ENCODE results near the gene NFIA.
"Not testable (repeated sequence)": the region's sequence is repeated elsewhere in the genome, so short reads cannot be mapped to it uniquely, and the experiment has no call there.

The NFIA gene

GRCh38 chr1:61058483-61059245 is 23.7 kb upstream of the NFIA start:
- no peak for DNase-seq (ENCODE audit: low read depth, low spot score)

GRCh38 chr1:61061601-61062000 is 20.8 kb upstream of the NFIA start:
- not testable (repeated sequence) for DNase-seq (ENCODE audit: low read depth, low spot score)

DNA sequence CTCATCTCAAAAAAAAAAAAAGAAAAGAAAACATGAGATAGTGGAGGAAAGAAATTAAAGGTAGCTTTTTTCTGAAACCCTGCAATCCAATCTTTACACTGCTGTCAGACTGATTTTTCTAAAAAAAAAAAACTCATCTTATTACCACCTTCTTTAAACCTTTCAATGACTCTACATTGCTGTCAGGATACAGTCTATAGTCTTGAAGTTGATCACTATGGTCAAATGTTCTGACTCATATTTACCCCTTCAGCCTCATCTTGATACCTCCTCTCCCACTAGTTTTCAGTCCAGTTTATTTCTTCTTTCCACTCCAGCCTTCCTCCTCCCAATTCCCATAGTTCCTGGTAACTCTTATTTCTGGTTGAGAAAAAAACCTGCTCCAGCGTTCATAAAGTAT is 17.7 kb upstream of the NFIA start:
- no peak for DNase-seq (ENCODE audit: low read depth, low spot score)

DNA sequence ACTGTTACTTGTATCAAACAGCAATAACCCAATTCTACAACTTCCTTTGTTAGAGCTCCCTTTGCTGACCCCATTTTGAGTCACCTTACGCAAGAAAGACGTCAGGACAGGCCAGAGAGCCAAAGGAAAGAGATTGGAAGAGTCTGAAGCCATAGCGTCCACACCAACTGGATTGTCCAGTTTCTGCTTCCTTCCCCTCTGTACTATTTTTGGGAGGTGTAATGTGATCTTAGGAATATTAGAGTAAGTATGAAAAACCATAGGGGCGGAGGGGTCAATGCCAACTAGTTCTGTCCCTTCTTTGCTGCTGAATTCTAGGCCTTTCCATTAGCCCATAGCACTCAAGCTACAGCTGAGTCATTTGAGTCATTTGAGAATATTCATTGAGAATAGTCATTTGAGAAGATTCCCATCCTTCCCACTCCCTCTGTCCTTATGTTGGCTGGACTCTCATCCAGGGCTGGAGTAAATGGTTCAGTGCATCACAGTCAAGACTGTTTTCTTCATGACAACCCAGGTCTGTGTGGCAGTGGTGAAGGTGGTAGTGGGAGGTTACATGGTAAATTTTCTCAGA is 14.8 kb upstream of the NFIA start:
- no peak for DNase-seq (ENCODE audit: low read depth, low spot score)

DNA sequence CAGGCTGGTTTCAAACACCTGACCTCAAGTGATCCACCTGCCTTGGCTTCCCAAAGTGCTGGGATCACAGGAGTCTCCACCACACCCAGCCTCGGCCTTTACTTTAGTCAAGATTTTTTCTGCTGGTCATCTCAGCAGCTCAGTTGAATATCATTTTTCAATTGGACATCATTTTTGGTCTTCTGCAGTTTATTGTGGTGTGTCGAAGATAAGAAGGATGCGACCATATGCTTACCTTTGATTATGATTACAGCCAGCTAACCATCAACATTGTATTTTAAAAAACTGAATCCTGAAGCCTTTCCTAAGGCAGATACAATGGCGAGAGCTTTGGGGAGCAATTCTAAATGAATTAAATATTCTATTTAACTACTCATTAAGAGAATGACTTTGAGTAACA is 12.3 kb upstream of the NFIA start:
- no peak for DNase-seq (ENCODE audit: low read depth, low spot score)

DNA sequence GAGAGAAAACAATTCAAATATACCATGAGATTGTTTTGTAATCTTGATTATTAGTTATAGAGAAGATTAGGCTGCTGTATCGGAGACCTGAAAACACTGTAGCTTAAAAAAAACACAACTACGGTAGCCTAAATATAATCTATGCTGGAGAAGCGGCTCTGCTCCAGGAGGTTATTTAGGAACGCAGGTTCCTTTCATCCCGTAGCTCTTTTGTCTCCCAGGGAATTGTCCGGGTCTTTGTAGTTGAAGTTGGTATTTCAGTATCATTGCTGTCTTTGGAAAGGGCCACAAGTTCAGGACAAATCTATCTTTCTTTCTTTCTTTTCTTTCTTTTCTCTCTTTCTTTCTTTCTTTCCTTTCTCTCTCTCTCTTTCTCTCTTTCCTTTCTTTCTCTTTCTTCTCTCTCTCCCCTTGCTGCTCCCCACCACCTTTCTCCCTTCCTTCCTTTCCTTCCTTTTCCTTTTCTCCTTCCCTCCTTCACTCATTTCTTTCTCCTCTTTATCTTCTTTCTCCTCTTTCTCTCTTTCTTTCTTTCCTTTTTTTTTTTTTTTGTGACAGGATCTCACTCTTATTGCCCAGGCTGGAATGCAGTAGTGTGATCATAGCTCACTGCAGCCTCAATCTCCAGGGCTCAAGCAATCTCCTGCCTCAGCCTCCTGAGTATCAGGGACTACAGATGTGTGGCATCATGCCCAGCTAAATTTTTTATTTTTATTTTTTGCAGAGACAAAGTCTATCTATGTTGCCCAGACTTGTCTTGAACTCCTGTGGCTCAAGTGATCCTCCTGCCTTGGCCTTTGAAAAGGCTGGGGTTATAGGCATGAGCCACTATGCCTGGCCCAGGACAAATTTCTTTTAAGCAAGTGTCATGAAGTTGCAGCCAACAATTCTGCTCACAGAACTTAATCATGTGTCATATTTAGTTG is 10.9 kb upstream of the NFIA start:
- DNase-seq (ENCODE audit: low read depth, low spot score) = no peak

DNA sequence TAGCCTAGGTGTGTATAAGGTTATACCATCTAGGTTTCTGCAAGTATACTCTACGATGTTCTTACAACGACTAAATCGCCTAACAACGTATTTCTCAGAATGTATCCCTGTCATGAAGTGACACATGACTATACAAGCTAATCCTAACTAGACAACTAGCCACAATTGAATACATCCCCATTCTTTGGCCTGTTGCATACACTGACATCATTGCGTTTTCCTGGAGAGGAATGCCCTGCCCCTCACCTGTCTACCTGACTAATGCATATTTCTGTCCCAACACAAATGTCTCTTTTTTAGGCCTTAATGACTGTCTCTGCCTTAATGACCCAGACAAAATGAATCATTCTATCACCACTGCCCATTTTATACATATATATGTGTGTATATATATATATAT is 8.5 kb upstream of the NFIA start:
- DNase-seq (ENCODE audit: low read depth, low spot score) = no peak

- DNase-seq (ENCODE audit: low read depth, low spot score) = not testable (repeated sequence)
These were observed 6.5 kb upstream of the NFIA start for GRCh38 chr1:61075833-61076232.

- peak; percentile 87 for DNase-seq (ENCODE audit: low read depth, low spot score)
These were observed 5.4 kb upstream of the NFIA start for GRCh38 chr1:61076728-61077675.

- DNase-seq (ENCODE audit: low read depth, low spot score) = peak; percentile 99
These were observed 4.5 kb upstream of the NFIA start for GRCh38 chr1:61077676-61078541.

DNA sequence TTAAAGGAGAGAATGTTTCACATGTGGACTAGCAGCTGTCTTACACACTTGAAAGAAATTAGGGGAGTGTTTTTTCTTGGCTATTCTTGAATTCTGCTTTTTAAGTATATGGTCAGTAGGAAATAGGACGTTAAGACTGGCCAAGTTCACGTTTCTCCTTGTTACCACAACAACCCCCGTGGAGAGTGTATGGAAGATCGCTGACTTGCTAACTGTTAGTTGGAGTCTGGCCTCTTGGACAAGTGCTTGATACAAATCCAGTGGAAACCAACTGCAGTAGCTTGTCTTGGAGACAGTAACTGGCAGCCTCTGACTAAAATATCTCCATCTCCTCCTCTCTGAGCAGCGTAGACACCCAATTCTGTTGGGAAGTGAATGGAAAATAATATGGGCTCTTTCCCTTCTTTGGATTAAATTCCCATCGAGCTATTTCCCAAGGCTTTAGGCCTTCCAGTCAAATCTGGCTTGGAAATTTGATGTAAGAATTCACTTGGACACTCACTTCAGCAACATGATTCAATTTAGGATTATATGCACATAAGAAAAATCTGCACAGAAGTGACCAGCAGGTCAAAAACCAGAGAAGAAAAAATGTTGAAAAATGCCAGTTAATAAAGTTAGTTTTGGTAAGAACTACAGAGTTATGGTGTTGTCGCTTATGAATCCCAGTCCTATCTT is 3.6 kb upstream of the NFIA start:
- DNase-seq (ENCODE audit: low read depth, low spot score) = no peak

DNA sequence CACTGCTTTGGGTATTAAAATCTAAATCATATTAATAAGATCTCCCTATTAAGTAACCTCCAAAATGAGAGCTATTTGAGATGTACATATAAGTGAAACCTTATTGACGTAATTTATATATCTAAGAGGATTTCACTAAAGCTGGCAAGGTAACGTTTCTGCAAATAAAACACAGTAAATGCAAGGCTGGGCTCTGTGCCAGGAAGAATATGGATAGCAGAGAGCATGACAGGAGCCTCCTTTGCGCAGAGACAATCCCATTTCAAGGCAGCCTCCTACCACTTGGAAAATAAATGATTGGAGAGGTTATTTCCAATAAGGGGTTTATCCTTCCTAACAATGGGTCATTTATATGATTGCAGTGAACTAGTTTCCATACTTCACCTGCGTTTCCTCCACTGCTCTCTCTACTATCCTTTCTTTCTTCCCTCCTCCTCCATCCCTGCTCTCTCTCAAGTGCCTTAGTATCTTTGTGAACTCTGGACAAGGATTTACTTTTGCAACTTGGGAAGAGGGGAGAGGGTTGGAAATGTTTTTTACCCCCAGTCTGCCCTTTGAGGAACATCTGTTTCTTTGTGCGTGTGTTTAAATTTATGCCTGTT is 3.0 kb upstream of the NFIA start:
- no peak for DNase-seq (ENCODE audit: low read depth, low spot score)

DNA sequence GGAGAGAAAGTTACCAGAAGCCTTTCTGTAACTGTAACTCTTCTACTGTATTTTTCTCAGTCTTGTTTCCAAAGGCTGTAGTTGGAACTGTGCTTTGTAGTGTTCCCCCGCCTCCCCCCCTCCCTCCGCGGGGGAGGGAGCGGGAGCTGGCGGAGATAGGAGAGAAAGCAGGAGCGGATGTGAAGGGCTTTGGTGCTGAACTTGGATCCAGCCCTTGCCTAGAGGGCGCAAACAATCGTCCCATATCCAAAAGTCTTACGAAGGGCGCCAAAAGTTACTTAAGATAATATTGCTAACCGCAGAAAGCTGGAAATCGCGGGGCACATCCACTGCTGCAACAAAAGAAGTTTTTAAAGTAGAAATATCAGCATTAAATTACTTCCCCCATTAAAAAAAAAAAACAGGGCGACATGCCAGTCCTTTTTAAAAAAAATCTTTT is 2.4 kb upstream of the NFIA start:
- DNase-seq (ENCODE audit: low read depth, low spot score) = peak; percentile 82

- no peak for DNase-seq (ENCODE audit: low read depth, low spot score)
These were observed 1.8 kb upstream of the NFIA start for GRCh38 chr1:61080413-61081143.

DNA sequence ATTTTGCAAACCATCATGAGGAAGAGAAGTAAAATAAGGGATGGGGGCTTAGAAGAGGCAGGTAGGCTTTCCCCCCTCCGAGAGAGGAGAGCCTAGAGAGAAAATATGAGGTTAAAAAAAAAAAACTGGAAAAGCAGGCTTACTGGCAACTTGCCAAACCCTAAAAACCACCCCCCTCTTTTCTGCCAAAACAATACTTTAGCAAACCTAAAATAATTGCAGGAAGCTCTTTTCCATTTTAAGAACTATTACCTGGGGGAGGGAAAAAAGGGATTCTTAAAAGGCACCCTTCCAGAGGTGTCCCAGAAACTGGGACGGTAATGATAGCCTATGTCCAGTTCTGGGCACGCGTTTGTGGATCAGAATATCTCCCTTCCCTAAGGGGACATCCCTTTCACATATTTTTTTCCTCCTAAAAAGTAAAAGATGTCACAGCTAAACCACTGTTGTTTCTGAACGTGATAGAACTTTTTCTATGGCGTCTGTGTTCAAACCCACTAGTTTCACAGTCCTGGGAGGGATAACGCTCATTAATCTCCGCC is 1.1 kb upstream of the NFIA start:
- no peak for DNase-seq (ENCODE audit: low read depth, low spot score)

DNA sequence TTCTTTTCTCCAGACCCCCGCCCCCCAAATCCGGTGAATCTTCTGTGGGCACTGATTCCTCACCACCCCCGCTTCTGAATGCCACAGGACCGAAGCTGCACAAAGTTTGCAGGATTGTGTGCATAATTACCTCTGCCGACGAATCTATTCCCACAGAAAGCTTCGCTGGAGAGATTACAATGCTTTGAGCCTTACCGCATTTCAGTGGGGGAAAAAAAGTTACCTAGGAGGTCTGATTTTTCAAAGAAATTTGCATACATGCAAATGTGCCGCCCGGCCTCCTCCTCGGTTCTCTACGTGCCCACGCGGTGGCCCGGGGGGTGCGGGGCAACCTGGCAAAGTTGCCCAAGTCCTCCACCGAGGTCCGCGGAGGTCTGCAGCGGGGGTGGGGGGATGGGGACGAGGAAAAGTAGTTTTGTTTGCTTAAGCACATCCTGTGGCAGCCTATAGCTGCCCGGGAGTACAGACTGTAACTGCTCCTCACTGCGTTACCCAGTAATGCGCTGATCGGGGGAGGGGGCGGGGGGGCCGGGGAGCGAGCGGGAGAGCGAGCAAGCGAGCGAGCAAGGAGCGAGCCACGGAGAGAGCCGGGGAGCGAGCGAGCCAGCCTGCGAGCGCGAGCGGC is 563 bp upstream of the NFIA start:
- DNase-seq (ENCODE audit: low read depth, low spot score) = peak; percentile 53

- DNase-seq (ENCODE audit: low read depth, low spot score) = peak; percentile 67
These were observed 849 bp downstream of the NFIA start for GRCh38 chr1:61083013-61083806.
